Activated CD8-positive, alpha-beta T cell treated with anti-CD3 and anti-CD28 coated beads for 36 hours (primary cell): Measurements from ENCODE around the gene MAGEF1. TPM values are rescaled to one million over a fixed set of nuclear protein-coding genes. Genes with fewer than 3 reads are reported as not detected.

Source experiments
- ATAC-seq: fragments of 200-7000 bp; cut with Tn5 transposase; one replicate; pipeline ENCODE4 v1.10.0; 2021; ENCODE audit warnings: mild to moderate bottlenecking, moderate library complexity
- CTCF ChIA-PET: fragments of 350-600 bp; sonication (Branson Sonifier 250); formaldehyde crosslinking; loops from one replicate; lab custom pipeline; 2021; ENCODE audit warnings: antibody characterized with exemption; lab: Charles Lee
- POLR2A ChIA-PET: fragments of 350-600 bp; sonication (Branson Sonifier 250); formaldehyde crosslinking; loops from one replicate; lab custom pipeline; 2021; ENCODE audit warnings: antibody characterized with exemption; lab: Charles Lee
- DNase-seq: peaks from one replicate; pipeline ENCODE4 v3.0.0-alpha.2; 2020
- H3K27ac Mint-ChIP-seq: one replicate; pipeline ENCODE4 v1.8.0; 2021; ENCODE audit warnings: mild to moderate bottlenecking, mixed read lengths
- H3K27me3 Mint-ChIP-seq: one replicate; pipeline ENCODE4 v1.8.0; 2021; ENCODE audit warnings: mixed read lengths
- H3K36me3 Mint-ChIP-seq: one replicate; pipeline ENCODE4 v1.8.0; 2021; ENCODE audit warnings: low read depth, mixed read lengths
- H3K4me1 Mint-ChIP-seq: one replicate; pipeline ENCODE4 v1.8.0; 2021; ENCODE audit warnings: low read depth, mixed read lengths
- H3K4me3 Mint-ChIP-seq: one replicate; pipeline ENCODE4 v1.8.0; 2021; ENCODE audit warnings: mild to moderate bottlenecking, moderate library complexity, mixed read lengths
- H3K9me3 Mint-ChIP-seq: one replicate; pipeline ENCODE4 v1.8.0; 2021; ENCODE audit warnings: mixed read lengths
- intact Hi-C: fragments of 100-400 bp; cut with micrococcal nuclease; formaldehyde crosslinking; loops from one replicate; pipeline ENCODE4 v1.10.0; 2022
- total RNA-seq, 2 experiments: library from RNA; stranded (reverse); gene quantifications; one replicate each; pipeline ENCODE4 v1.2.3, GENCODE V29; 2021
- TF ChIP-seq, protein P1 (sequence below): fragments of 200-600 bp; IDR thresholded peaks from one replicate; pipeline ENCODE4 v1.8.0; 2022; ENCODE audit warnings: antibody characterized with exemption, mild to moderate bottlenecking

MAGEF1 gene
- total RNA-seq, 2 experiments from 2014 or later, result 19.2 to 19.3 TPM

DNA sequence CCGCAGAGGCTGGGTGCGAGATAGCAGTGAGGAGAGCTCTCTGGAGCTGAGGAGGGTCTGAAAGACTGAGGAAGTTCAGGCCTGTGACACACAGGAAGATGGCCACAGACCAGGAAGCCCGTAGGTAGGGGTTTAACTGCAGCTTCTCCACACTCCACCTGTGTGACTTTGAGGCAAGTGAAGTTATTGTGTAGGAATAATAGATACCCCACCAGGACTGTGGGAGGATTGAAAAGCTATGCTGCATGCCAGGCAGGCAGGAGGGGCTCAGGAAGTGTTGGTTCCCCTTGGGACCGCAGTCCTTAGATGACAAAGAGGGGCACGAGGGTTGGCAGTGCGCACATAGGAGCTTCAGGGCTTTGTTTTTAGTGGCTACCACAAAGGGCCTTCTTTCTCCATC, 50.9 kb downstream of the MAGEF1 start:
- Mint-ChIP-seq H3K4me1 (peaks cover 7% of the 10 kb centered on the region), H3K36me3 (no peaks in the 10 kb centered on the region), H3K27ac (no peak overlapping the region), H3K4me3 (no peak overlapping the region), H3K27me3 (no peaks in the 10 kb centered on the region), H3K9me3 (no peaks in the 10 kb centered on the region)
- TF ChIP-seq, protein P1, sequence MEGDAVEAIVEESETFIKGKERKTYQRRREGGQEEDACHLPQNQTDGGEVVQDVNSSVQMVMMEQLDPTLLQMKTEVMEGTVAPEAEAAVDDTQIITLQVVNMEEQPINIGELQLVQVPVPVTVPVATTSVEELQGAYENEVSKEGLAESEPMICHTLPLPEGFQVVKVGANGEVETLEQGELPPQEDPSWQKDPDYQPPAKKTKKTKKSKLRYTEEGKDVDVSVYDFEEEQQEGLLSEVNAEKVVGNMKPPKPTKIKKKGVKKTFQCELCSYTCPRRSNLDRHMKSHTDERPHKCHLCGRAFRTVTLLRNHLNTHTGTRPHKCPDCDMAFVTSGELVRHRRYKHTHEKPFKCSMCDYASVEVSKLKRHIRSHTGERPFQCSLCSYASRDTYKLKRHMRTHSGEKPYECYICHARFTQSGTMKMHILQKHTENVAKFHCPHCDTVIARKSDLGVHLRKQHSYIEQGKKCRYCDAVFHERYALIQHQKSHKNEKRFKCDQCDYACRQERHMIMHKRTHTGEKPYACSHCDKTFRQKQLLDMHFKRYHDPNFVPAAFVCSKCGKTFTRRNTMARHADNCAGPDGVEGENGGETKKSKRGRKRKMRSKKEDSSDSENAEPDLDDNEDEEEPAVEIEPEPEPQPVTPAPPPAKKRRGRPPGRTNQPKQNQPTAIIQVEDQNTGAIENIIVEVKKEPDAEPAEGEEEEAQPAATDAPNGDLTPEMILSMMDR, result no peak
- intact Hi-C loops, result no loop called here
- POLR2A ChIA-PET, result interaction anchor here (0.7 kb wide), 1 partner anchor 337 kb away, joined by 3 read pairs; no protein-coding TSS in a partner anchor
- CTCF ChIA-PET, result no interaction called here
- no peak for DNase-seq
- no peak for ATAC-seq

Other genes with a start within 250 kb of the MAGEF1 start
- gene EPHB3, start 150.3 kb downstream of the MAGEF1 start, total RNA-seq, result under 1 TPM in 1 of 2 experiments, not detected in 1; 0.07 TPM
- gene VPS8, start 100.1 kb upstream of the MAGEF1 start, total RNA-seq, result 10 to 100 TPM; 30.2 to 33.3 TPM